ENCODE results near the gene DIP2C.

DNA sequence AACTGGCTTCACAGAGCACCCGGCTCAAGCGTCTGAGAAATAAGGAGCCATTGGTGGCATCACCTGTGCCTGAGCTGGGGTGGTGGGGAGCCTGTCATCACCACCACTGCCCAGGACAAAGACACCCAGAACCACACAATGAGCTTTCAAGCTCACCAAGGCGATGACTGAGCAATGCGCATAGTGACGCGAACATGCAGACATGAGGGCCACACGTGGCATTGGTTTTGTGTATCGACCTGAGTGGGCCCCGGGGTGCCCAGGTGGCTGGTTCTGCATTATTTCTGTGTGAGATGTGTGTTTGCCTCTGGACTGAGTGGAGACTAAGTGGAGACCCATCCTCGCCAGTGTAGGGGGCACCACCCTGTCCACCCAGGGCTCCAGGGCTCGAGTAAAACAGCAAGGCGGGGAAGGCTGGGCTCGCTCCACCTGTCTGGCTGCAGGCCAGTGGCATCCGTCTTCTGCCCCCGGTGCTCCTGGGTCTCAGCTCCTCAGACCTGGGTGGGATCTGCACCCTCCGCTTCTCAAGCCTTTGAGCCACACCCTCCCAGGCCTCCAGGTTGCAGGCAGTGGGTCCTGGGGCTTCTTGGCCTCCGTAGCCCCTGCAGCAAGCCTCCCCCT is 92.6 kb downstream of the DIP2C start:
- TF ChIP-seq, protein P1, sequence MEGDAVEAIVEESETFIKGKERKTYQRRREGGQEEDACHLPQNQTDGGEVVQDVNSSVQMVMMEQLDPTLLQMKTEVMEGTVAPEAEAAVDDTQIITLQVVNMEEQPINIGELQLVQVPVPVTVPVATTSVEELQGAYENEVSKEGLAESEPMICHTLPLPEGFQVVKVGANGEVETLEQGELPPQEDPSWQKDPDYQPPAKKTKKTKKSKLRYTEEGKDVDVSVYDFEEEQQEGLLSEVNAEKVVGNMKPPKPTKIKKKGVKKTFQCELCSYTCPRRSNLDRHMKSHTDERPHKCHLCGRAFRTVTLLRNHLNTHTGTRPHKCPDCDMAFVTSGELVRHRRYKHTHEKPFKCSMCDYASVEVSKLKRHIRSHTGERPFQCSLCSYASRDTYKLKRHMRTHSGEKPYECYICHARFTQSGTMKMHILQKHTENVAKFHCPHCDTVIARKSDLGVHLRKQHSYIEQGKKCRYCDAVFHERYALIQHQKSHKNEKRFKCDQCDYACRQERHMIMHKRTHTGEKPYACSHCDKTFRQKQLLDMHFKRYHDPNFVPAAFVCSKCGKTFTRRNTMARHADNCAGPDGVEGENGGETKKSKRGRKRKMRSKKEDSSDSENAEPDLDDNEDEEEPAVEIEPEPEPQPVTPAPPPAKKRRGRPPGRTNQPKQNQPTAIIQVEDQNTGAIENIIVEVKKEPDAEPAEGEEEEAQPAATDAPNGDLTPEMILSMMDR (IDR thresholded peaks at IDR 0.05; ENCODE audit: borderline replicate concordance, extremely low read depth, low read length, poor library complexity, severe bottlenecking): no peak
- TF ChIP-seq EZH2 (IDR thresholded peaks at IDR 0.05; ENCODE audit: borderline replicate concordance, low read depth, low read length, severe bottlenecking): no peak

All from DND-41 (cell line).